GM10248 (cell line): ENCODE results near the gene SPTBN1.

Source experiments
- CTCF ChIA-PET: fragments of 300-600 bp; sonication (Branson Sonifier 250); formaldehyde crosslinking; extraction: SDS; loops from one replicate; lab custom pipeline; 2021; ENCODE audit warnings: antibody characterized with exemption; lab: Yijun Ruan, JAX
- POLR2A ChIA-PET: fragments of 350-650 bp; sonication (Branson Sonifier 250); formaldehyde crosslinking; extraction: SDS; loops from one replicate; lab custom pipeline; 2020; ENCODE audit warnings: antibody characterized with exemption; lab: Yijun Ruan, JAX
- DNase-seq: peaks from one replicate; pipeline ENCODE4 v3.0.0; 2012; ENCODE audit errors: extremely low spot score
- TF ChIP-seq, protein P1 (sequence below): IDR thresholded peaks from 2 replicates; pipeline ENCODE4 v1.5.1; 2012; ENCODE audit warnings: mild to moderate bottlenecking, low read depth; ENCODE audit errors: extremely low read depth, missing control alignments, control extremely low read depth

The SPTBN1 gene

DNA sequence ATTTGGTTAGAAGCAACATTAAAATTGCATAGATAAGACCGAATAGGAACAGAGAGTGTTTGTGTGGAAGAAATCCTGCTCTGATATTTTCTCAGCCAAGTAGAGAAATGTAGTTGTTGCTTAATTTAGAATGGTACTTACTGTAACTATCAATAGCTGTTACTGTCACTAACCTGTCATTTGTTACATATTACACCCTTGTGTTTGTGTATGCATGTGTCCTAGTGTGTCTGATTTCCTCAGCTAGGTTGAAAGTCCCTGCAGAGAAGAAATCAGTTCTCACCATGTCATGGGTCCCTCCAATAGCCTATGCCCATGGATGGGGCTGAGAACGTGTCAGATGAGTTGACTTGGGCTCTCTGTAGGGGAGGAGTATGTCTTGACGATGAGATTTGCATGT is 94.4 kb downstream of the SPTBN1 start:
- TF ChIP-seq, protein P1, sequence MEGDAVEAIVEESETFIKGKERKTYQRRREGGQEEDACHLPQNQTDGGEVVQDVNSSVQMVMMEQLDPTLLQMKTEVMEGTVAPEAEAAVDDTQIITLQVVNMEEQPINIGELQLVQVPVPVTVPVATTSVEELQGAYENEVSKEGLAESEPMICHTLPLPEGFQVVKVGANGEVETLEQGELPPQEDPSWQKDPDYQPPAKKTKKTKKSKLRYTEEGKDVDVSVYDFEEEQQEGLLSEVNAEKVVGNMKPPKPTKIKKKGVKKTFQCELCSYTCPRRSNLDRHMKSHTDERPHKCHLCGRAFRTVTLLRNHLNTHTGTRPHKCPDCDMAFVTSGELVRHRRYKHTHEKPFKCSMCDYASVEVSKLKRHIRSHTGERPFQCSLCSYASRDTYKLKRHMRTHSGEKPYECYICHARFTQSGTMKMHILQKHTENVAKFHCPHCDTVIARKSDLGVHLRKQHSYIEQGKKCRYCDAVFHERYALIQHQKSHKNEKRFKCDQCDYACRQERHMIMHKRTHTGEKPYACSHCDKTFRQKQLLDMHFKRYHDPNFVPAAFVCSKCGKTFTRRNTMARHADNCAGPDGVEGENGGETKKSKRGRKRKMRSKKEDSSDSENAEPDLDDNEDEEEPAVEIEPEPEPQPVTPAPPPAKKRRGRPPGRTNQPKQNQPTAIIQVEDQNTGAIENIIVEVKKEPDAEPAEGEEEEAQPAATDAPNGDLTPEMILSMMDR, result no peak
- no peak for DNase-seq
- ChIA-PET CTCF (interaction anchor here (1.1 to 2.2 kb wide), 9 partner anchors 8 to 443 kb away, joined by 3 to 10 read pairs (median 4); no protein-coding TSS in a partner anchor), POLR2A (no interaction called here)

DNA sequence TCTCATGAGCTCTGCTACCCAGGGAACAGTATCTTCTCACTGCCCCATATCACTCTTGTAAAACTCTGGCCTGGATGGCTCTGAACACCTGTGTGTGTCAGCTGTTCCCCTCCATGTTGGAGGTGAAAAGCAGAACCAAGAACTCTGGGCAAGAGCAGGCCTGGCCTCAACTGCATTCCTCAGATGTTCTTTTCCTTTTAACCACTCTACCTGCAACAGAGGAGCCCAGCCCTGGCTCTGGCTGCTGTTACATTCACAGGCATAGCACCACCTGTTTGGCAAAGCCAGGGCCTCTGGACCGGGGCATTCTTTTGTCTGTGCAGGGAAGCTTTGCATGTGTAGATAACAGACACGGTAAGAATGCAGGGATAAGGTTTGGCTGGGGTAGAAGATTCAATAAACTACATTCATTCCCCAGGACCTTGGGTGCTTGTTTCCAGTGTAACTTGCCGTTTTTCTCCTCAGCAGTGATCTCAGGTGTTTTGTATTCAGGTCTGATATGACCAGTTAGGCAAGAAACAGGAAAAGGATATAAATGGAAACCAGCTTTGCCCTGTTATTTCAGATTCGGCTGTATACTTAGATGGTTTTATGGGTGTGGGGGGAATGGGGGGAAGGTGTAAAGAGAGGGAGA is 95.1 kb downstream of the SPTBN1 start:
- no peak for DNase-seq
- ChIA-PET POLR2A (no interaction called here), CTCF (interaction anchor here (1.1 to 2.2 kb wide), 7 partner anchors 11 to 30 kb away, joined by 3 to 10 read pairs (median 4); no protein-coding TSS in a partner anchor)
- TF ChIP-seq, protein P1, result no peak

DNA sequence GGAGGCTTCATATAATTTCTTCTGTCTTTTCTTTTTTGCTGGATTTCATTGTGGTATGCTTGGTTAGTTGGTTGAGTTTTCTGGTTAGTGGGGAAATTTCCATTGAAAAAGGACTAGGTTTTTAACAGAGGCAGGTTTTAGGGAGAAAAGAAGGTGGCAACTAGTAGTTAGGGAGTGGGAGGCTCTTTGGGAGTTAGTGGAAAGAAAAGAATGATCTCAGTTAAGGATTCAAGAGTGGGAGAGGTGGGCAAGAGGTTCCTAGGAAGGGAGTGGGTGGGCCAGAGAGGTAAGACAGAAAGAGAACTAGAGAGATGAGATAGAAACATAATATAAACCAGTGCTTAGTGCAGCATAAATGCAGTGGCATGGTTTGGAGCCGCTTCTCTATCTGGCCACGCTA is 96.9 kb downstream of the SPTBN1 start:
- DNase-seq, result no peak
- ChIA-PET CTCF (interaction anchor here (1.1 to 1.5 kb wide), 3 partner anchors 16 to 97 kb away, joined by 3 to 4 read pairs (median 3); no protein-coding TSS in a partner anchor), POLR2A (no interaction called here)
- TF ChIP-seq, protein P1, result no peak

DNA sequence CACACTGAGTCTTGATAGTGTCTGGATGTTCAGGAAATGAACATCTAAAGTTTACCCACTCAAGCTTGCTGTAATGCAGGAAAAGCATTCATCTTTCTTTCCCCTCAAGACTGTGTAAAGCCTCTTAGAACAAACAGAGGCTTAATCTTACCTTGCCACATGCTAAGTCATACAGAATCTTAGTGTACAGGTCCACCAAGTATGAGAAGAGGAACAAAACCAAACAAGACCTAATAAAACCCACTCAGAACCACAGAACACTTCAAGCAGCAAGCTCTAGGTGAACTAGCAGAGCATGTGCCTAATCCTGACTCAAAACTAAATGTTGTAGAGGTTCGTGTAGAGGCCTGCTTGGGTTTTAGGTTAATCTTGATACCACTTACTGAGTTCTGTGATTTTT is 97.6 kb downstream of the SPTBN1 start:
- TF ChIP-seq, protein P1, result no peak
- ChIA-PET POLR2A (interaction anchor here (0.8 kb wide), 1 partner anchor 26 kb away, joined by 3 read pairs; no protein-coding TSS in a partner anchor), CTCF (interaction anchor here (0.7 to 2.1 kb wide), 10 partner anchors 11 to 151 kb away, joined by 3 to 11 read pairs (median 3); no protein-coding TSS in a partner anchor)
- DNase-seq, result no peak

DNA sequence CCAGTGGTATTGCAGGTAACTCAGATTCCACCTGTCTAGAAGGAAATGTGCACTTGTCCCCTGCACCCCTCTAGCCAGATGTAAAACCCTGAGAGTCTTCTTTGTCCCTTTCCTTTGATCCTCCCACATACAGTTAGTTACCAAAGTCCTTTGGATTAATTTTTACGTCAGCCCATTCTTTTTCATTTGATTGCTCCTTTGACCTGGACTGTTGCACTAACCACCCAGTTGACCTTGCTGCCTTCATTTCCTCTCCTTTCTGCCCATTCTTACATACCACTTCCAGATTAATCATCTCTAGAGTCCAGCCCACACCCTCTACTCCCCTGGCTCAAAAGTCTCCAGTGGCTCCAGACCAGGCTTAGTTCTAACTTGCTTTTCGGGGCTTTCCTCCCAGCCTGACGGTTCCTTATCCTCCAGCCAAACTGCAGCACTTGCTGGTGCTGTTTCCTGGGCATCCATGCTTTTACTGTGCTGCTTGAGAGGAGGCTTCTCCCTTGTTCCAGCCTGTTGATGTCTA is 99.3 kb downstream of the SPTBN1 start:
- ChIA-PET CTCF (interaction anchor here (1.0 to 2.1 kb wide), 5 partner anchors 16 to 50 kb away, joined by 3 to 11 read pairs (median 6); no protein-coding TSS in a partner anchor), POLR2A (no interaction called here)
- TF ChIP-seq, protein P1, result no peak
- DNase-seq, result no peak

DNA sequence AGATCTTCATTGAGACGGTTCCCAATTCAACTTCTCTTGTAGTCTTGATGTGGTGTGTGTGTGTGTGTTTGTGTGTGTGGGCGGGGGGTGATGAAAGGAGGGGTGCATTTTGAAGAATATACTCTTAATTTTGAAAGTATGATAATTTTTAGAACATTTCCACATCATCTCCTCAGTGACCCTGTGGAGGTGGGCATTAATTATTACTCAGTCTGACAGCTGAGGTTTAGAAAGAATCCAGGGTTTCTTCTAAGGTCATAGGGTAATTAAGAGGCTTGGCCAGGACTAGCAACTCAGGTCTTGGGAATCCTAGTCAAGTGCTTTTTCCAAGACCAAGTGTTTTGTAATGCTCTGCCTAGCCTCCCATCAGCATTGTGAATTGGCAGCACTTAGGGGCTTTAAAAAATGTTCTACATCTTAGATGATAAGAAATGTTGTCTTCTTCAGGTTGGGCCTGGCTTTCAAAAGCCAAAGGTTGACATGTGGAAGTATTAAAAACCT is 100.5 kb downstream of the SPTBN1 start:
- no peak for DNase-seq
- ChIA-PET CTCF (interaction anchor here (0.8 to 5.2 kb wide), 7 partner anchors 14 to 148 kb away, joined by 3 to 26 read pairs (median 4); no protein-coding TSS in a partner anchor), POLR2A (no interaction called here)
- TF ChIP-seq, protein P1, result no peak
